Aorta (tissue), 5 donors: ENCODE results near the gene TGFB2. TPM values are rescaled to one million over a fixed set of nuclear protein-coding genes. Genes with fewer than 3 reads are reported as not detected.

Source experiments
- ATAC-seq: fragments of 200-7000 bp; cut with Tn5 transposase; one replicate; pipeline ENCODE4 v1.9.1; 2022; ENCODE audit warnings: moderate library complexity; ENCODE audit not compliant: low FRiP score
- DNase-seq, 2 donors: peaks; one replicate each; pipeline ENCODE4 v3.0.0-alpha.2; 2020
- H3K27ac ChIP-seq, 2 donors: one replicate each; pipeline ENCODE4 v1.5.1; 2013; ENCODE audit warnings: low read length in 2 of 2, mild to moderate bottlenecking in 2 of 2, moderate library complexity in 2 of 2, control low read depth in 1 of 2, inconsistent platforms in 1 of 2, low read depth in 1 of 2
- H3K27me3 ChIP-seq, 2 donors: one replicate each; pipeline ENCODE4 v1.6.1; 2013; ENCODE audit warnings: control low read depth in 1 of 2, low read length in 1 of 2, mild to moderate bottlenecking in 1 of 2, moderate library complexity in 1 of 2; ENCODE audit not compliant: insufficient read depth in 2 of 2, control insufficient read depth in 1 of 2
- H3K36me3 ChIP-seq, 2 donors: one replicate each; pipeline ENCODE4 v1.6.1; 2013; ENCODE audit warnings: control low read depth in 1 of 2, low read length in 1 of 2, mild to moderate bottlenecking in 1 of 2; ENCODE audit not compliant: insufficient read depth in 2 of 2, control insufficient read depth in 1 of 2
- H3K4me1 ChIP-seq, 2 donors: one replicate each; pipeline ENCODE4 v1.6.1; 2013; ENCODE audit warnings: low read length in 2 of 2, control low read depth in 1 of 2, mild to moderate bottlenecking in 1 of 2, moderate library complexity in 1 of 2; ENCODE audit not compliant: insufficient read depth in 2 of 2, control insufficient read depth in 1 of 2
- H3K4me3 ChIP-seq, 2 donors: one replicate each; pipeline ENCODE4 v1.5.1; 2013; ENCODE audit warnings: low read length in 2 of 2, control low read depth in 1 of 2, mild to moderate bottlenecking in 1 of 2
- H3K9me3 ChIP-seq: one replicate; pipeline ENCODE4 v1.6.1; 2013; ENCODE audit warnings: mild to moderate bottlenecking, low read length; ENCODE audit not compliant: control insufficient read depth
- WGBS, 2 donors: extraction: QIAGEN DNeasy Blood & Tissue Kit; methylation state at CpG; one replicate each; pipeline ENCODE4 v1.1.7; 2013; 5-methylcytosine and 5-hydroxymethylcytosine counted together
- intact Hi-C, 2 donors: fragments of 100-400 bp; cut with DNase I; formaldehyde crosslinking; loops; one replicate each; pipeline versions ENCODE4 v1.14.2 to v1.15.0; 2022
- polyA plus RNA-seq, 2 donors: library from polyadenylated mRNA; stranded (reverse); fragments of 200-250 nt; gene quantifications; one replicate each; pipeline ENCODE4 v1.2.3, GENCODE V29; 2013
- total RNA-seq, 2 donors: library from RNA; stranded (reverse); fragmentation: NEBNext Ultra II Directional; extraction: Animal tissue kit (Norgen Biotek cat#: 25700); gene quantifications; one replicate each; pipeline ENCODE4 v1.2.1, GENCODE V29; 2021
- donor health status: healthy with polysubstance abuse.
- donor health status: Bipolar disorder and iron deficiency.
- donor health status: DM: no; HTN: no; CAD: no.
- donor health status: DM: no; HTN: no; CAD: no.
- donor health status: DM: yes; HTN: yes; CAD: no.

TGFB2 gene
- total and polyA plus RNA-seq, 4 donors = 2.2 to 18.0 (median 9.1) TPM

DNA sequence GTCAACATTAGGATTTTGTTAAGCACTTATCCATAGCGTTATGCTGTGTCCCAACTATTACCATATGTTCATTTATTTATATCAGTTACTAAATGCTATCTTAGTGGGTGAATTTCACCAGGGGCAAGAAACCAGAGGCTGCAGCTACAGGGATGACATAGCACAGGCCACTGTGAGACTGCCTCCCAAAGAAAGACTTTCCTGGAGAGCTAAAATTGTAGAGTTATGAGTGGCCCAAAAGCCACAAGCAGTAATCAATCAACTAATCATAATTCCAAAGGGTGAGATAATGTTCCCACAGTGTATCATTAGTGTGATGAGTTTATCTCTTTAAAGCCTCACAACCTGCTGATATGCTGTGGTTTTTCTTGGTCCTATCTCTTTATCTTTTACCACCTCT lies 3.8 kb upstream of the TGFB2 start:
- Histone ChIP-seq H3K4me1 (peaks cover 0 to 2% of the 10 kb centered on the region in 2 donors), H3K36me3 (no peaks in the 10 kb centered on the region), H3K27me3 (no peaks in the 10 kb centered on the region), H3K27ac (no peak overlapping the region), H3K9me3 (no peaks in the 10 kb centered on the region), H3K4me3 (no peak overlapping the region)
- ATAC-seq = no peak
- intact Hi-C loops = loop anchor here (5.0 to 10.0 kb wide), 6 partner anchors 153 to 963 kb away; no protein-coding TSS in a partner anchor
- WGBS, 2 donors = 89 to 94% methylated on average over 1 of the region's 1 CpG
- DNase-seq = no peak

GRCh38 chr1:218342091-218342490 lies 3.0 kb upstream of the TGFB2 start:
- Histone ChIP-seq H3K4me3 (no peak overlapping the region), H3K27me3 (no peaks in the 10 kb centered on the region), H3K36me3 (no peaks in the 10 kb centered on the region), H3K4me1 (peaks cover 0 to 2% of the 10 kb centered on the region in 2 donors), H3K27ac (no peak overlapping the region), H3K9me3 (no peaks in the 10 kb centered on the region)
- intact Hi-C loops = loop anchor here (5.0 to 10.0 kb wide), 6 partner anchors 153 to 963 kb away; no protein-coding TSS in a partner anchor
- 85% methylated on average over 4 of the region's 4 CpGs for WGBS, 2 donors
- no peak for DNase-seq
- no peak for ATAC-seq

DNA sequence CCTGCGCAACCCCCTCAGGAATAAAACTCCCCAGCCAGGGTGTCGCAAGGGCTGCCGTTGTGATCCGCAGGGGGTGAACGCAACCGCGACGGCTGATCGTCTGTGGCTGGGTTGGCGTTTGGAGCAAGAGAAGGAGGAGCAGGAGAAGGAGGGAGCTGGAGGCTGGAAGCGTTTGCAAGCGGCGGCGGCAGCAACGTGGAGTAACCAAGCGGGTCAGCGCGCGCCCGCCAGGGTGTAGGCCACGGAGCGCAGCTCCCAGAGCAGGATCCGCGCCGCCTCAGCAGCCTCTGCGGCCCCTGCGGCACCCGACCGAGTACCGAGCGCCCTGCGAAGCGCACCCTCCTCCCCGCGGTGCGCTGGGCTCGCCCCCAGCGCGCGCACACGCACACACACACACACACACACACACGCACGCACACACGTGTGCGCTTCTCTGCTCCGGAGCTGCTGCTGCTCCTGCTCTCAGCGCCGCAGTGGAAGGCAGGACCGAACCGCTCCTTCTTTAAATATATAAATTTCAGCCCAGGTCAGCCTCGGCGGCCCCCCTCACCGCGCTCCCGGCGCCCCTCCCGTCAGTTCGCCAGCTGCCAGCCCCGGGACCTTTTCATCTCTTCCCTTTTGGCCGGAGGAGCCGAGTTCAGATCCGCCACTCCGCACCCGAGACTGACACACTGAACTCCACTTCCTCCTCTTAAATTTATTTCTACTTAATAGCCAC lies 696 bp downstream of the TGFB2 start:
- no peaks in the 10 kb centered on the region for H3K9me3 ChIP-seq
- 0% methylated on average over 39 to 64 of the region's 64 CpGs for WGBS, 2 donors
- DNase-seq = peak; percentile 82 to 89
- peak; percentile 84 for ATAC-seq
- H3K4me3 ChIP-seq = peak overlapping the region; percentile 90 to 92
- peaks cover 0 to 2% of the 10 kb centered on the region in 2 donors for H3K4me1 ChIP-seq
- intact Hi-C loops = loop anchor here (5.0 to 10.0 kb wide), 10 partner anchors 116 to 959 kb away; partner anchors contain the start of gene LYPLAL1 (in 1 of the 2)
- no peaks in the 10 kb centered on the region for H3K27me3 ChIP-seq
- H3K36me3 ChIP-seq = no peaks in the 10 kb centered on the region
- peak overlapping the region; percentile 63 to 96 for H3K27ac ChIP-seq

GRCh38 chr1:218346391-218347204 lies 1.5 kb downstream of the TGFB2 start:
- peak overlapping the region; percentile 92 to 98 for H3K27ac ChIP-seq
- ATAC-seq = peak; percentile 15
- peaks cover 0 to 2% of the 10 kb centered on the region in 2 donors for H3K4me1 ChIP-seq
- peak in 1 of 2 donors; percentile 59 for DNase-seq
- H3K4me3 ChIP-seq = peak overlapping the region; percentile 90 to 92
- no peaks in the 10 kb centered on the region for H3K9me3 ChIP-seq
- no peaks in the 10 kb centered on the region for H3K27me3 ChIP-seq
- H3K36me3 ChIP-seq = no peaks in the 10 kb centered on the region
- 0 to 1% methylated on average over 39 of the region's 39 CpGs for whole genome bisulfite sequencing, 2 donors
- intact Hi-C loops = loop anchor here (5.0 to 10.0 kb wide), 10 partner anchors 116 to 958 kb away; partner anchors contain the start of gene LYPLAL1 (in 1 of the 2)

DNA sequence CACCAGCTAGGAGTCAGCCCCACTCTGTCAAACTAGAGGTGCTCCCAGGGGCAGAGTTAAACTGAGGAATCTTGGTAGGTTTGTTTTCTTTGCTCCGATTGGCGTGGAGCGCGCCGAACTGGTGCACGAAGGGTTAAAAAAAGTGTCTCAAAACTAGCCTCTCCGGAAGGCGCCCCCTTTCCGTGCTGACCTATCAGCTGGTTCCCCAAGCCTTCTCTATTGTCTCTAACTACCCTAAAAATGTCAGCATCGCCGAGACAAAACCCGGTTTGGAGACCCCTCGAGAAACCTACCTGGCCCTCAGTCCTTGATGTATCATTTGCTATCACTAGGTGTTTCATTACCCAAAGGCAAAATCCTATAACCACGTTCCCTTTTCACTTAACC lies 2.2 kb downstream of the TGFB2 start:
- DNase-seq (no peak), ATAC-seq (no peak)
- Histone ChIP-seq H3K4me1 (peaks cover 0 to 2% of the 10 kb centered on the region in 2 donors), H3K4me3 (peak overlapping the region; percentile 90 to 92), H3K36me3 (no peaks in the 10 kb centered on the region), H3K27ac (peak overlapping the region; percentile 92 to 98), H3K9me3 (no peaks in the 10 kb centered on the region), H3K27me3 (no peaks in the 10 kb centered on the region)
- 0 to 1% methylated on average over 14 of the region's 14 CpGs for WGBS, 2 donors
- intact Hi-C loops = loop anchor here (5.0 to 10.0 kb wide), 10 partner anchors 115 to 957 kb away; partner anchors contain the start of gene LYPLAL1 (in 1 of the 2)

GRCh38 chr1:218347723-218348627 lies 2.8 kb downstream of the TGFB2 start:
- DNase-seq (no peak), ATAC-seq (no peak)
- 2 to 3% methylated on average over 9 of the region's 9 CpGs for WGBS, 2 donors
- Histone ChIP-seq H3K4me3 (peak overlapping the region; percentile 90 to 92), H3K27me3 (no peaks in the 10 kb centered on the region), H3K27ac (peak overlapping the region; percentile 92 to 98), H3K9me3 (no peaks in the 10 kb centered on the region), H3K4me1 (peaks cover 0 to 2% of the 10 kb centered on the region in 2 donors), H3K36me3 (no peaks in the 10 kb centered on the region)
- intact Hi-C loops = loop anchor here (5.0 to 10.0 kb wide), 10 partner anchors 114 to 957 kb away; partner anchors contain the start of gene LYPLAL1 (in 1 of the 2)

- peaks cover 0 to 2% of the 10 kb centered on the region in 2 donors for H3K4me1 ChIP-seq
- H3K9me3 ChIP-seq = no peaks in the 10 kb centered on the region
- DNase-seq = no peak
- peak overlapping the region; percentile 22 to 45 for H3K27ac ChIP-seq
- peak overlapping the region; percentile 90 to 92 for H3K4me3 ChIP-seq
- no peaks in the 10 kb centered on the region for H3K36me3 ChIP-seq
- intact Hi-C loops = loop anchor here (5.0 to 10.0 kb wide), 10 partner anchors 114 to 956 kb away; partner anchors contain the start of gene LYPLAL1 (in 1 of the 2)
- ATAC-seq = no peak
- H3K27me3 ChIP-seq = no peaks in the 10 kb centered on the region
- 6 to 8% methylated on average over 3 of the region's 3 CpGs for WGBS, 2 donors
These were observed 3.5 kb downstream of the TGFB2 start for GRCh38 chr1:218348628-218349071.
